ENCODE data around the gene ANKS1B.

- TF ChIP-seq POLR2A (IDR thresholded peaks at IDR 0.05; ENCODE audit: low read length): no peak
- TF ChIP-seq GATA1 (IDR thresholded peaks at IDR 0.05; ENCODE audit: low read depth, low read length): no peak
Measured at GRCh38 chr12:99454539-99455172, 530.1 kb downstream of the ANKS1B start.

Data from erythroblast (primary cell).